HUES48 (cell line): Measurements from ENCODE around the gene ZNF750.

ENCODE experiments used
- H3K27ac ChIP-seq: one replicate; pipeline ENCODE4 v1.7.0; 2013; ENCODE audit warnings: low read depth, low read length, inconsistent platforms
- H3K27me3 ChIP-seq: 2 replicates; pipeline ENCODE4 v1.6.1; 2013; ENCODE audit warnings: mild to moderate bottlenecking, low read length; ENCODE audit not compliant: control insufficient read depth, insufficient read depth
- H3K36me3 ChIP-seq: 2 replicates; pipeline ENCODE4 v1.6.1; 2013; ENCODE audit warnings: low read length; ENCODE audit not compliant: control insufficient read depth, insufficient read depth
- H3K4me1 ChIP-seq: 2 replicates; pipeline ENCODE4 v1.6.1; 2013; ENCODE audit warnings: mild to moderate bottlenecking, low read length; ENCODE audit not compliant: control insufficient read depth, insufficient read depth
- H3K4me3 ChIP-seq: 2 replicates; pipeline ENCODE4 v1.5.1; 2013; ENCODE audit warnings: mild to moderate bottlenecking, low read depth, low read length
- H3K9ac ChIP-seq: 2 replicates; pipeline ENCODE4 v1.6.1; 2013; ENCODE audit warnings: mild to moderate bottlenecking, low read depth, low read length, moderate library complexity
- H3K9me3 ChIP-seq: 2 replicates; pipeline ENCODE4 v1.6.1; 2013; ENCODE audit warnings: low read length; ENCODE audit not compliant: control insufficient read depth, insufficient read depth

The ZNF750 gene

DNA sequence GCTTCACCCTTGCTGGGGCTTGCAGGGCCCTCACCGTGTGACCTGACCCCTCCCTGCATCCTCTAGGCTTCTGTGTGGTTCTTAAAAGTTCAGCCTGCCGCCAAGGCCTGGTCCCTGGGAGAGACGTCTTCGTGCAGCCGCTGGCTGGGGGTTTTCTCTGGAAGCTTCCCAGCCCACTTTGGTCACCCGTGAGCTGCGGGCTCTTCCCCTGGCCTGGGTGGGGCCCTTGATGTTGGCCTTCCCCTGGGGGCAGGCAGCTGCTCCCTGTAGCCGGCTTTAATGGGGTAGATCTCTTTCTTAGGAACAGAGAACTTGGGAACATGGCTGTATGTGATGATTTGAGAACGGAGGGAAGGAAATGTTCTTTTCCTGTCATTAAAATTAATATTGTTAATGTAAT, 32.7 kb downstream of the ZNF750 start:
- H3K4me1 ChIP-seq, result no peaks in the 10 kb centered on the region
- H3K27me3 ChIP-seq, result no peaks in the 10 kb centered on the region
- peaks cover 60% of the 10 kb centered on the region for H3K36me3 ChIP-seq
- no peak overlapping the region for H3K4me3 ChIP-seq
- no peak overlapping the region for H3K27ac ChIP-seq
- H3K9me3 ChIP-seq, result no peaks in the 10 kb centered on the region
- no peak overlapping the region for H3K9ac ChIP-seq

- no peaks in the 10 kb centered on the region for H3K4me1 ChIP-seq
- no peak overlapping the region for H3K27ac ChIP-seq
- H3K9me3 ChIP-seq, result no peaks in the 10 kb centered on the region
- H3K36me3 ChIP-seq, result peaks cover 56% of the 10 kb centered on the region
- H3K27me3 ChIP-seq, result no peaks in the 10 kb centered on the region
- H3K4me3 ChIP-seq, result no peak overlapping the region
- no peak overlapping the region for H3K9ac ChIP-seq
These were observed 33.2 kb downstream of the ZNF750 start for GRCh38 chr17:82806645-82807044.

DNA sequence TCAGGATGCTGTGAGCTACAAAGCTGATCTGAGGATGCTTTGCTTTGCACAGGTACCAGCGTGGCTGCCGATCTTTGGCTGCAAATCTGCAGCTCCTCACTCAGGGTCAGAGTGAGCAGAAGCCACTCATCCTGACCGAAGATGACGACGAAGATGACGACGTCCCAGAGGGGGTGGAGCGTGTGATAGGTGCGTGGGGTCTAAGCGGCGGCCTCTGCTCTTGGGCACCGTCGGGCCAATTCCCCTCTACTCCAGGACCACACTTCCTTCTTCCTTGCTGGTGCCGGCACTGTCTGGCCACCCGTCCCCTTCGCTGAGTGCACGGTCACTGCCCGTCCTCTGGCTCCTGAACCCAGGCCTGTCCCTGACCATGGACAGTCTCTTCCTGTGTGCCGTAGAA, 34.0 kb downstream of the ZNF750 start:
- no peak overlapping the region for H3K27ac ChIP-seq
- no peaks in the 10 kb centered on the region for H3K9me3 ChIP-seq
- peaks cover 53% of the 10 kb centered on the region for H3K36me3 ChIP-seq
- H3K4me1 ChIP-seq, result no peaks in the 10 kb centered on the region
- H3K27me3 ChIP-seq, result no peaks in the 10 kb centered on the region
- no peak overlapping the region for H3K4me3 ChIP-seq
- H3K9ac ChIP-seq, result no peak overlapping the region

DNA sequence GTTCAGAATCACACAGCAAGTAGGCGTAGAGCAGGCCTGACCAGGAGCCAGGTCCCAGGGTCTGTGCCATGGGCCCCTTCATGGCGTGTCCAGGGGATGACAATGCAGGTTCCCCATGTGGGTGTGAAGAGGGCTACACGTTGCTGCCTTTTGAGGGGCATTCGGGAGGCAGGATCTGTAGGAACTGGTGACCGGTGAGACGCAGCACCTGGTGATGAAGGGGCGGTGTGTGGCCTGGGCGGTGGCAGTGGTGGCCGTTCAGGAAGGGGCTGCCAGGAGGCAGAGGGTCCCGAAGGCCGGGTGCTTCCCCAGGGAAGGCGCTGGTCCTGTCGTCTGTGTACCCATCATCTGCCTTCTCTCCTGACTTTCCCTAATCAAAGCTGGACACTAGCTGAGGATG, 34.6 kb downstream of the ZNF750 start:
- Histone ChIP-seq H3K36me3 (peaks cover 53% of the 10 kb centered on the region), H3K27ac (no peak overlapping the region), H3K4me3 (no peak overlapping the region), H3K9ac (no peak overlapping the region), H3K9me3 (no peaks in the 10 kb centered on the region), H3K4me1 (no peaks in the 10 kb centered on the region), H3K27me3 (no peaks in the 10 kb centered on the region)

- no peak overlapping the region for H3K4me3 ChIP-seq
- H3K36me3 ChIP-seq, result peaks cover 52% of the 10 kb centered on the region
- H3K4me1 ChIP-seq, result no peaks in the 10 kb centered on the region
- H3K9me3 ChIP-seq, result no peaks in the 10 kb centered on the region
- H3K27me3 ChIP-seq, result no peaks in the 10 kb centered on the region
- H3K27ac ChIP-seq, result no peak overlapping the region
- H3K9ac ChIP-seq, result no peak overlapping the region
These were observed 35.2 kb downstream of the ZNF750 start for GRCh38 chr17:82804442-82805191.

GRCh38 chr17:82803606-82804005, 36.2 kb downstream of the ZNF750 start:
- Histone ChIP-seq H3K36me3 (peaks cover 52% of the 10 kb centered on the region), H3K9ac (no peak overlapping the region), H3K4me1 (no peaks in the 10 kb centered on the region), H3K4me3 (no peak overlapping the region), H3K27me3 (no peaks in the 10 kb centered on the region), H3K27ac (no peak overlapping the region), H3K9me3 (no peaks in the 10 kb centered on the region)

GRCh38 chr17:82803185-82803584, 36.6 kb downstream of the ZNF750 start:
- Histone ChIP-seq H3K27me3 (no peaks in the 10 kb centered on the region), H3K27ac (no peak overlapping the region), H3K4me3 (no peak overlapping the region), H3K9ac (no peak overlapping the region), H3K9me3 (no peaks in the 10 kb centered on the region), H3K4me1 (no peaks in the 10 kb centered on the region), H3K36me3 (peaks cover 56% of the 10 kb centered on the region)

GRCh38 chr17:82802075-82802780, 37.6 kb downstream of the ZNF750 start:
- H3K9ac ChIP-seq, result no peak overlapping the region
- H3K4me1 ChIP-seq, result no peaks in the 10 kb centered on the region
- H3K27ac ChIP-seq, result no peak overlapping the region

GRCh38 chr17:82801377-82801970, 38.3 kb downstream of the ZNF750 start:
- Histone ChIP-seq H3K27me3 (no peaks in the 10 kb centered on the region), H3K4me1 (no peaks in the 10 kb centered on the region), H3K9me3 (no peaks in the 10 kb centered on the region), H3K36me3 (peaks cover 49% of the 10 kb centered on the region), H3K27ac (no peak overlapping the region), H3K9ac (no peak overlapping the region), H3K4me3 (no peak overlapping the region)

More at GRCh38 chr17:82802075-82802780, 37.6 kb downstream of the ZNF750 start:
- Histone ChIP-seq H3K4me3 (no peak overlapping the region), H3K9me3 (no peaks in the 10 kb centered on the region), H3K36me3 (peaks cover 51% of the 10 kb centered on the region), H3K27me3 (no peaks in the 10 kb centered on the region)

- no peak overlapping the region for H3K9ac ChIP-seq
- H3K9me3 ChIP-seq, result no peaks in the 10 kb centered on the region
- no peak overlapping the region for H3K4me3 ChIP-seq
- H3K4me1 ChIP-seq, result no peaks in the 10 kb centered on the region
- H3K36me3 ChIP-seq, result peaks cover 48% of the 10 kb centered on the region
- no peaks in the 10 kb centered on the region for H3K27me3 ChIP-seq
- H3K27ac ChIP-seq, result no peak overlapping the region
These were observed 38.9 kb downstream of the ZNF750 start for GRCh38 chr17:82800885-82801284.

GRCh38 chr17:82799591-82799990, 40.2 kb downstream of the ZNF750 start:
- Histone ChIP-seq H3K27ac (no peak overlapping the region), H3K4me3 (no peak overlapping the region), H3K9ac (no peak overlapping the region), H3K27me3 (no peaks in the 10 kb centered on the region), H3K4me1 (no peaks in the 10 kb centered on the region), H3K36me3 (peaks cover 52% of the 10 kb centered on the region), H3K9me3 (no peaks in the 10 kb centered on the region)
